ENCODE measurements around the gene JCHAIN. TPM values are rescaled to one million over a fixed set of nuclear protein-coding genes. Genes with fewer than 3 reads are reported as not detected.

JCHAIN gene
- total and polyA plus RNA-seq, 2 of the 13 experiments (the other 11 are each of a cell fraction or from before 2014, with no cell fraction given): not detected

- TF ChIP-seq, protein P1, sequence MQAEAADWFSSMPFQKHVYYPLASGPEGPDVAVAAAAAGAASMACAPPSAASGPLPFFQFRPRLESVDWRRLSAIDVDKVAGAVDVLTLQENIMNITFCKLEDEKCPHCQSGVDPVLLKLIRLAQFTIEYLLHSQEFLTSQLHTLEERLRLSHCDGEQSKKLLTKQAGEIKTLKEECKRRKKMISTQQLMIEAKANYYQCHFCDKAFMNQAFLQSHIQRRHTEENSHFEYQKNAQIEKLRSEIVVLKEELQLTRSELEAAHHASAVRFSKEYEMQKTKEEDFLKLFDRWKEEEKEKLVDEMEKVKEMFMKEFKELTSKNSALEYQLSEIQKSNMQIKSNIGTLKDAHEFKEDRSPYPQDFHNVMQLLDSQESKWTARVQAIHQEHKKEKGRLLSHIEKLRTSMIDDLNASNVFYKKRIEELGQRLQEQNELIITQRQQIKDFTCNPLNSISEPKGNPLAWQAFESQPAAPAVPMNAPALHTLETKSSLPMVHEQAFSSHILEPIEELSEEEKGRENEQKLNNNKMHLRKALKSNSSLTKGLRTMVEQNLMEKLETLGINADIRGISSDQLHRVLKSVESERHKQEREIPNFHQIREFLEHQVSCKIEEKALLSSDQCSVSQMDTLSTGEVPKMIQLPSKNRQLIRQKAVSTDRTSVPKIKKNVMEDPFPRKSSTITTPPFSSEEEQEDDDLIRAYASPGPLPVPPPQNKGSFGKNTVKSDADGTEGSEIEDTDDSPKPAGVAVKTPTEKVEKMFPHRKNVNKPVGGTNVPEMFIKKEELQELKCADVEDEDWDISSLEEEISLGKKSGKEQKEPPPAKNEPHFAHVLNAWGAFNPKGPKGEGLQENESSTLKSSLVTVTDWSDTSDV (CRISPR knock-in tag; IDR thresholded peaks at IDR 0.05): no peak
- TF ChIP-seq NR2C2 (CRISPR knock-in tag; IDR thresholded peaks at IDR 0.05; ENCODE audit: borderline replicate concordance) (peak; percentile 96), ZNF552 (CRISPR knock-in tag; IDR thresholded peaks at IDR 0.05; ENCODE audit: borderline replicate concordance) (peak; percentile 70), ZNF790 (CRISPR knock-in tag; IDR thresholded peaks at IDR 0.05; ENCODE audit: borderline replicate concordance) (no peak; the same call in 1 of the 2 replicates), ZNF331 (CRISPR knock-in tag; IDR thresholded peaks at IDR 0.05) (peak; percentile 83; the same call in 1 of the 2 replicates), MLLT10 (CRISPR knock-in tag; IDR thresholded peaks at IDR 0.05) (no peak), SATB2 (CRISPR knock-in tag; IDR thresholded peaks at IDR 0.05) (no peak), ZNF205 (CRISPR knock-in tag; IDR thresholded peaks at IDR 0.05) (peak; percentile 87), KLF13 (CRISPR knock-in tag; IDR thresholded peaks at IDR 0.05) (no peak), ZKSCAN8 (CRISPR knock-in tag; IDR thresholded peaks at IDR 0.05; ENCODE audit: borderline replicate concordance) (peak; percentile 79), ISL2 (CRISPR knock-in tag; IDR thresholded peaks at IDR 0.05) (peak; percentile 81), CREB3 (CRISPR knock-in tag; IDR thresholded peaks at IDR 0.05) (no peak), SAFB2 (CRISPR knock-in tag; IDR thresholded peaks at IDR 0.05; ENCODE audit: borderline replicate concordance, low read depth) (no peak; the same call in 1 of the 2 replicates), NFKBIZ (CRISPR knock-in tag; IDR thresholded peaks at IDR 0.05) (no peak), ONECUT2 (CRISPR knock-in tag; IDR thresholded peaks at IDR 0.05) (peak; percentile 92), ATF5 (CRISPR knock-in tag; IDR thresholded peaks at IDR 0.05; ENCODE audit: low read depth) (no peak), FOXP1 (IDR thresholded peaks at IDR 0.05) (no peak), FOXP1 (CRISPR knock-in tag; IDR thresholded peaks at IDR 0.05) (peak; percentile 26; the same call in 1 of the 2 replicates), KLF11 (CRISPR knock-in tag; IDR thresholded peaks at IDR 0.05) (peak; percentile 68; the same call in 1 of the 2 replicates), ZSCAN21 (CRISPR knock-in tag; IDR thresholded peaks at IDR 0.05; ENCODE audit: borderline replicate concordance) (no peak; the same call in 1 of the 2 replicates), KDM3A (CRISPR knock-in tag; IDR thresholded peaks at IDR 0.05; ENCODE audit: low read depth) (peak; percentile 80)
- TF ChIP-seq, protein P2, sequence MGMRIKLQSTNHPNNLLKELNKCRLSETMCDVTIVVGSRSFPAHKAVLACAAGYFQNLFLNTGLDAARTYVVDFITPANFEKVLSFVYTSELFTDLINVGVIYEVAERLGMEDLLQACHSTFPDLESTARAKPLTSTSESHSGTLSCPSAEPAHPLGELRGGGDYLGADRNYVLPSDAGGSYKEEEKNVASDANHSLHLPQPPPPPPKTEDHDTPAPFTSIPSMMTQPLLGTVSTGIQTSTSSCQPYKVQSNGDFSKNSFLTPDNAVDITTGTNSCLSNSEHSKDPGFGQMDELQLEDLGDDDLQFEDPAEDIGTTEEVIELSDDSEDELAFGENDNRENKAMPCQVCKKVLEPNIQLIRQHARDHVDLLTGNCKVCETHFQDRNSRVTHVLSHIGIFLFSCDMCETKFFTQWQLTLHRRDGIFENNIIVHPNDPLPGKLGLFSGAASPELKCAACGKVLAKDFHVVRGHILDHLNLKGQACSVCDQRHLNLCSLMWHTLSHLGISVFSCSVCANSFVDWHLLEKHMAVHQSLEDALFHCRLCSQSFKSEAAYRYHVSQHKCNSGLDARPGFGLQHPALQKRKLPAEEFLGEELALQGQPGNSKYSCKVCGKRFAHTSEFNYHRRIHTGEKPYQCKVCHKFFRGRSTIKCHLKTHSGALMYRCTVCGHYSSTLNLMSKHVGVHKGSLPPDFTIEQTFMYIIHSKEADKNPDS (CRISPR knock-in tag; IDR thresholded peaks at IDR 0.05): no peak
These were observed 21.8 kb upstream of the JCHAIN start, which contains the start of gene UTP3 (continued) for GRCh38 chr4:70687821-70688794.
